HG03354 (cell line): ENCODE measurements around the gene CPVL.
"Not testable (repeated sequence)": the region's sequence is repeated elsewhere in the genome, so short reads cannot be mapped to it uniquely, and the experiment has no call there.

Experiments used
- ATAC-seq: cut with Tn5 transposase; IDR thresholded peaks from one replicate; pipeline ENCODE4 v1.9.1; 2021; ENCODE audit warnings: mild to moderate bottlenecking; ENCODE audit not compliant: unreplicated experiment, poor library complexity, severe bottlenecking

Gene CPVL

DNA sequence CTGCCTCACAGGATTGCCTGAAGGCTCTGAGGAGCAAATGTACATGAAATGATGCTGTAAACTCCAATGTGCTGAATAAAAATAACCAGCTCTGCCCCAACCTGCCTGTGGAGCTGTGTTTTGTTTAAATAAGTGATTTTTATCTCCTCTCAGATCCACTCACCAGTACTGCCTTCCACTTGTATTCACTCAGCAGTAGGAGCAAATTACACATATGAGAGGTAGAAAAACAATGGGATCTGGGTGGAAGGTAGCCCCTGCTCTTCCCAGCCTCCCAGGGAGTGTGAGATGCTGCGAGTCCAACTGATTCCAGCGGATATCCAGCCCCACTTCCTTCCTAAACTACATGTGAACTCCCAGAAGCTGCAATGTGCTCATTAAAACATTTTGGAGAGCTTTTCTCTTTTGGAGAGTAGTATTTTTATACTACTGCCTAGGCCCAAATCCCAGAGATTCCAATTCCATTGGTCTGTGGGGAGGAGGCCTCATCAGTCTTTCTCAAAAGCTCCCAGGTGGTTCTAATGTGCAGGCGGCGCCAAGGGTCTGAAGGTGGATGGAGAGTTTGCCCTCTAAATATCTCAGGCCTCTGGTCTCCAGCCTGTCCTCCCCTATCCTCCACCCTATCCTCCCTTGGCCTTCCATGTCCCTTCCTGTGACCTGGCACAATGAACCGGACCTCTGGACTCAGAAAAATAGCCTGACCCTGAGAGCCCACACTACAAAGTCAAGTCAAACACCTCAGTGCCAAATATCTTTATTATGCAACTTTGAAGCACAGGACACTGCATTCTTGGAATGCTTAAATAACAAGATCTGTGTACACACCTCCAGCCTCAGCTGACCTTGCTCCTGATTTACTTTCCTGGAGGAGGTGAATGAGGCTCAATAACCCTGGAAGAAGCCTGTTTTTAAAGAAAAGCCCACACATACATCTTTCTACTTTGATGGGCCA, 46.2 kb downstream of the CPVL start:
- ATAC-seq = no peak

DNA sequence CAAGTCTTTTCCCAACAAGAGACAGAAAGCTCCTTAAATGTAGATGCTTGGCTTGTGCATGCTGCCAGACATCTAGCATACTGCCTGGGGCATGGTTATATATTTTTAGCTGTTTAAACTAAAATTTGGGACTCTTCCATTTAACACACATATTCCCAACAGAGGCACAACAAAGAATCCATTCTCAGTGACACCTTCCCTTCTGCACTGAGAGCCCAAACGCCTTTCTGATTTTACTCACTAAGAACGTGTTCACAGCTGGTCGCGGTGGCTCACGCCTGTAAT, 49.9 kb downstream of the CPVL start:
- no peak for ATAC-seq

DNA sequence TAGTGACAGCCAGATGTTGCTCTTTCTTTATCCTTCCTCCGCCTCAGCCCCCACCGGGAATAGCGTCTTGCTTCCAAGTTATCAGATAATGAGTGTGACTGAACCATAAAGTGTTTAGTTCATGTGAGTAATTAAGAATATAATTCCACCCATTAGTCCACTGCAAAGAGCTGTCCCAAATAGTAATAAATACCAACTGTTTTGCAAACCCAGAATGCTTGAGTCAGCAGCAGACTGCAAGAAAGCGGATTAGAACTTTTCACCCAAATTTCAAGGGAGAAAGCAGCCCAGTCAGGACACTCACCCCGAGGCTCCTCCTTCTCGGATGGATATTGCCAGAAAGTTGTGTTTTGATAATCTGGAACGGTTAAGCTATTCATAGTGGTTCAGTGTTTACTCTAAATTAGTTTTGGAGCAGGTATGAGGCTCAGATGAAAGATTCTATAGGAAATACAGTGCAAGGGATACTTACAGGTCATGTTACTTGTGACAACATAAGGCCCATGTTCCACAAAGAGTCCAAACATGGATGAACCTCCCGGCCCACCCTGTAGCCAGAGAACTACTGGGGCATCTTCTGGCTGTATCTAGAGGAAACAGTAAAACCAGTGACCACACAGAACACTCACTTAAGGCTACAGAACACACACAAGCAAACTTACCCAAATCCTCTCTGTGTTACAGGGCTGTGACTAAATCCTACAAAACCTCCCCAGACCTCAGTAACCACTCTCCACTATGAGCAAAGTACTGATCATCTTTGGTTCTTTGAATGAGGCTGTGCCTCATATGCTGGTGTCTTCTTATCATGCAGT, 50.5 kb downstream of the CPVL start:
- ATAC-seq = no peak

DNA sequence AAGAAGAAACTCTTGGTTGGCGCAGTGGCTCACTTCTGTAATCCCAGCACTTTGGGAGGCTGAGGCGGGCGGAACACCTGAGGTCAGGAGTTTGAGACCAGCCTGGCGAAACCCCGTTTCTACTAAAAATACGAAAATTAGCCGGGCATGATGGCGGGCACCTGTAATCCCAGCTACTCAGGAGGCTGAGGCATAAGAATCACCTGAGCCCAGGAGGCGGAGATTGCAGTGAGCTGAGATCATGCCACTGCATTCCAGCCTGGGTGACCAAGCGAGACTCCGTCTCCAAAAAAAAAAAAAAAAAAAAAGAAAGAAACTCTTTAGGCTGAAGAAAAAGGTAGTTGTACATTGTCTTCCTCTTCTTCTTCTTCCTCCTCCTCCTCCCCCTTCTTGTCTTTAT, 53.2 kb downstream of the CPVL start:
- ATAC-seq = not testable (repeated sequence)

DNA sequence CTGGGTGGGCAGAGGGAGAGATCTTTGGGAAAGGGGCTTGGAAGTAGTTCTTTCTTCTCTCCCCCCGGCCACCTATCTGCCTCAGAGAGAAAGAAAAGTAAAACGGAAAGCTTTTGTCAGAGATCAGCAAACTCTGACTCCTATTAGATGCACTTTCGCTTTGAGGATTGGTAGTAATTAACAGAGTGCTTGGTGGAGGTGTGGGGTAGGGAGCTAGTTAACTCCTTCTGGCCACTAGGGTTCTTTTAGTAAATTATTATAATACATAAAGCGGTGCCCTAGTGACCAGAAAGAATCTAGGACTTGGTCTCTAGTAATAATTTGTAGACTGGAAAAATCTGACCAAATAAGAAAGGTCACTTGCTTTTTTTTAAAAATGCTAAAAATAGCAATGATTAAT, 54.6 kb downstream of the CPVL start:
- peak; percentile 69 for ATAC-seq

DNA sequence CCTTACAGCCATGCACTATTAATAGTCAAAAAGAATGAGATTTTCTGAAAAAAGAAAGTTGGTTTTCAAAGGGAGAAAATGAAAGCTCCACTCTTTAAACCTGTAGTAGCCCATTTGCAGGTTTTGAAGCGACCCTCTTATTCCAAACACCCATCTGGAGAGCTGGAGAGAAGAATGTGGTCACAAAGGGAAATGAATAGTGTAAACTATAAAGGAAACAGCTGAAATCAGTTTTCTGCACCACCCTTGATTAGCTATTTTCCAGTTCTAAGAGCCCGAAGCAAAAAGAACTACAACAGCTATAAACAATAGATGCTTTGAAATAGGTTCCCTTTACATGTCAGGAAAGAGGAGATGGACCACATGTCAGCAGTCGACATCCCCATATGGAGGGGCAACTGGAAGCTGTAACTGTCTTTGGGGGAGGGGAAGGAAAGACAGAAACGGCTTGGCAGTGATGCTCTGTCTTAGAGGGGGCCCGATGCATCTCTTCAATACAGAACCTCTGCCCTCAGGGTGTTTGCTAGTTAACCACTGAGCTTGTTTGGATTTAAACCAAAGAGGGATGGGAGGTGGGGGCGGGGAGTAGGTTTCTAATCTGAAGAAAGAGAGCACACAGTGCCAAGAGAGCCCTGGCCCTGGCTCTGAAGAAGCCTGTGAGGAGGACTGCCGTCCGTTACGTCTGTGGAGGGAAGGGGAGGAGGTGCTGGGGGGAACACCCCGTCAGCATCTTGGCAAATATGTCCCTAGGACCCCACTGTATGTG, 55.3 kb downstream of the CPVL start:
- ATAC-seq = no peak

DNA sequence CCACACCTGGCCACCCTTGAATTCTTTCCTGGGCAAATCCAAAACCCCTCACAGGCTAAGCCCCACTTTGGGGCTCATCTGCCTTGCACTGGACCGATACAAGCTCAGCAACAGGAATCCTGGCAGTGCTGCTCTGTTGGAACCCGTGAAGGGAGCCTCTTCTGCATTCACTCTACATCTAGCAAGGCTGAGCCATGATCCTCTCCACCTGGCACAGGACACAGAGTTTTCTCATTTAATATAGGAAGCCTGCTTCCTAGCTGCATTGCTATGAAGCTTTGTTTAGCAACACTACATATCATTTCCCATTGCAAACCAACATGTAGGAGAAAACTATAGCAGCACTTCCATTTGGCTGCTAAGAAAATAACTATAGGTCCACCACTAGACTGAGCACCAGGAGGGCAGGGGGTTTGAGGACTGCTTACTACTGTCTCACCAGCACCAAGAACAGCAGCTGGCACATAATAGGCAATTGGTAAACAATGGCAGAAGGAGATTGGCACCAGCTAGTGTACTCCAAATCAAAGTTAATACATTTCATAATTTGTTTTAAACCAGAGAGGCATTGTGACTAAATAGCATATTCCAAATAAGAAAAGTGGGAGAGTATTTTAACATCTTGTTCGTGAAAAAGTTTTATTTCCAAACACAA, 56.1 kb downstream of the CPVL start:
- no peak for ATAC-seq

DNA sequence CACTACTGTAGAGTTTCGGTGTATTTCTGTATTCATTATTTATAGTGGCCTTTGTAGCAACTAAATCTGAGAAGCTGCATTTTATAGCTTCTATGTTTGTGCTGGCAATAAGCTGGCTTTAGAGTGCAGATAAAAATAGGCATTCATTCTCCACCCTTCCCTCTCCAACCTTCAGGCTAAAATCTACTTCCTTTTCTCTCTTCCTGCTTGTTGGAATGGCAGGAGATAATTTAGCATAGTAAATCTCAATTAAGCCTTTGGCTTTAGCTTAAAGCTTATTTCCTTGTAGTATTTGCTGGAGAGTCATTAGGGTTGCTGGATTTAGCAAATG, 58.5 kb downstream of the CPVL start:
- ATAC-seq = no peak

DNA sequence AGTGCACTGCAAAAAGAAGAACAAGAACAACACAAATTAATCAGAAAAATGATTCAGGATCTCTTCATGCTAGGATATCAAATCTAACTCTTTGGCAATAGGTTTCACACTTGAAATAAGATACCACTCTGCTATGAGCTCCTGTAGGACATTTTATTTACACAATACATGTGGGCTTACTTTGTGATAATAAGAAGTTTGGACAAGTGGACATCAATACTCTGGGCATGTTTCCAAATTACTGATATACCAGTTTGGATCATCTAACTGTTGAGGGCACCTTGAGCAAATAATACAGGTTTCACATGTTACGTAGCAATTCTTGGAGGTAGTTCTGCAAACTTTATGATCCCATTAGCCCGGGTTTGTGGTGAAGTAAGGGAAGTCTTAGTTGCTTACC, 59.8 kb downstream of the CPVL start:
- ATAC-seq = no peak

DNA sequence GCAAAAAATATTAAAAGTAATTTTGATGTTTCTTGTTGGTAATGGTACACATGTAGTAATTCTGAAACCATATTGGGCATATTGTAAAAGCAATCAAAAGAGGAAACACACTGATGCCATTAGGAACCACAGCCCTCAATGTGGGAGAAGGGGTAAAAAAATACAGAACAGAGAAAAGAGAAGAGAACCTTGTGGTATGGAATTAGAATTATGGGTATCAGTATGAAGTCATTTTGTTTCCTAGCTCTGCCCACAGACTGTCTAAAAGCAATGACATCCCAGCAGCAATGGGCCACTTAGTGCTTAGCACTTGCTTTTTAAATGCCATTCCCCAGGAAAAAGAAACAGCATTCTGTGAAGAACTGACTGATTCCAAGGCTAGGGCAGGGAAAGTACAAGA, 61.5 kb downstream of the CPVL start:
- ATAC-seq = no peak

DNA sequence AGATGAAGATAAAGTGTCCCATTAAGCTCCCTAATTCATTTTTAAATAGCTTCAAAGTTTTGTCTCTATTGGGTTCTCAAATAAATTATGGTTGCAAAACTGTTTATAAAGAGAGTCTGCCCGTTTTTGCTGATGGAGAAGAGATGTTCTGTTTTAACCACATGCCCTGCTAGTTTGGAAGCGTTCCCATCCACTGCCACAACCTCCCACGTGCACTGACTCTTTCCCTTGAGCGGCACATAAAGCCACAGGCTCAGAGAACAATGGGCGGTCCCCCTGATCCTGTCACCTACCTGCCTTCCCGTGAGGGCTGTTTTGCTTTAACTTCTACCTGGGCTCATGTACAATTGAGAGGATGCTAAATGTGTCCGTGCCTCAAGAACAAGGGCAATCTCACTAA, 65.5 kb downstream of the CPVL start:
- ATAC-seq = no peak

DNA sequence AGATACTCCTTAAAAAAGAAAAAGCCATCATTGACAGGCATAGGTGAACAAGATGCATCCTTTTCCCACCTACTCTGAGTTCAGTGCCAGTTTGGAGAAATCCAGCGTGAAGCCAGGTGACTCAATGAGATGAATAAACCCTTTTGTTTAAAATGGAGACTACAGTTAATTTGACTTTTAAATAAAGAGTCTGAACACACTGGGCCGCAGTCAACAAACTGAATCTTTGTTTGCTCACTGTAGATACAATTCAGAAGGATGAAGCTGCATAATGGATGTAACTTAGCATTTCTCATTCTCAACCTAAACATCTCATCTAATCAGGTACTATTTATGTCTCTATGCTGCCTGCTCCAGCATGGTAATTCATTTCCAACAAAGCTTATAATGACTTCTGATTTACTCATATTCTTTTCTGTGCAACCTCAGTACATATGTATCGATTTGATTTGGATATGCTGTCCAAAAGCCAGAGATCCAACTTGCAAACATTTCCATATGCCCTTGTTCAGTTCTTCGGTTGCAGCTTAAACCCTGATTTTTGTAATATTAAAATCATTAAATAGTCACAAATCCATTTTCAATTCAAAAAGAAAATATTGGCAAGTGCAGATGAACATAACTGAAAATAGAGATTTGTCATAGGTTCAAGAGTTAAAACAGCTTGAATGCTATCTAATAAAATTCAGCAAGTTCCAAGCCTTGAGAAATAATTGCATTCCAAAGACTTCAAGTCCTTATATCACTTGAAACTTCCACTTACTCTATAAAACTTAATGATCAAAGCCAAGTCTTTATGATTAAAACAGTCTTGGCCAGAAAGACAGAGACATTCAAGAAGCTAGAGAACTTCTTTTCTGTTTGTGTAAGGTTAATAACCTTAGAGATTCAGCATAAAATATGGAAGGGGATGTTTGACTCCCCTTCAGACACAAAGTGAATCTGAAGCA, 67.8 kb downstream of the CPVL start:
- no peak for ATAC-seq

DNA sequence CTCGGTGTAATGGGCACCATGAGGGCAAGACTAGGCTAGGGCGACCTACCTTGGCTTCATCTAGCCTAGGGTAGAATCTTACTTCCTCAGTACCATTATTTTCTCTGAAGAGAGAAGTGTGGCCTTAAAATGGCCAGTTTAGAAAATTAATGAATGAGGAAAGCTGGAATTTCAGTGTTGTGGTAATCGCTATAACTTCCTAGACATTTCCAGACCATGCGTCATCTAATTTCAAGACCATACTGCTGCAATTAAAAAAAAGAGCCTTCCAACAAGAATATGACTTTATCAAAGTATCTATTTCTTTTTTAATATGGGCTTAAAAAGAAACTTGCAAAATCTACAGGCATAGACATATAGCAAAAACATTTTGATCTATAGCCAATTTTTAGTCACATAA, 68.5 kb downstream of the CPVL start:
- ATAC-seq = no peak

DNA sequence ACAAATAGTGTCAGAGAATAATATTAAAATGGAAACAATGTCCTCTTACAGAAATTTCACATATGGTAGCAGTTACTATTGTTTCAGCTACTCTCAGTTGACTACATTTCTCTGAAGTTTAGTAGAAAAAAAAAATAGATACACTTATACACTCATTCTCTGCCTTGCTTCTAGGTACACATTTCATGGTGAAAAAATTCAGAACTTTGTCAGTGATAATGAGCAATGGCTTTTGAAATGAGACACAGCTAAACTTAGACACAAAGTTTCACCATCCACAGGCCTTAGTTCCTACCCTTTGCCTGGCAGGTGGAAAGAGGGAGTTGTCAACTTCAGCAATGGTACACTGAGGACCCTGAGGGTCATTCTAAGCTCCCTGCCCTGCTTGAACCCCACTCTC, 69.2 kb downstream of the CPVL start:
- no peak for ATAC-seq

DNA sequence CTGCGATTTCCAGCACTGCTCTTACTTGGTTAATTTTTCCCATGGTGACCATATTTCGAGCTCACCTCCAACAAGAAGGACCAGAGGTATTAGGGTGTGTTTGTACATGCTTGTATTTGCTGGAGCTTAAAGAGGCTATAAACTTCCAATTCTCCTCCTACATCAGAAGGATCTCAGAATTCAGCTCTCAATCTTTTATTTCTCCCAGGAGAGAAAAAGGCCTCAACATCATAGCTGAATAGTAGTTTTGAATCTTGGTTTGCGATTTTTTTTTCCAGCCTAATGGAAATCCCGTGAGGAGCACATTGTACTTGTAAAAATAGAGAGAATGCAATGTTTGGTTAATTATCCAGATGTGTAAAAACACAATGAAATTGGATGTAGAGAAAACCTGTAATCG, 69.7 kb downstream of the CPVL start:
- ATAC-seq = no peak

DNA sequence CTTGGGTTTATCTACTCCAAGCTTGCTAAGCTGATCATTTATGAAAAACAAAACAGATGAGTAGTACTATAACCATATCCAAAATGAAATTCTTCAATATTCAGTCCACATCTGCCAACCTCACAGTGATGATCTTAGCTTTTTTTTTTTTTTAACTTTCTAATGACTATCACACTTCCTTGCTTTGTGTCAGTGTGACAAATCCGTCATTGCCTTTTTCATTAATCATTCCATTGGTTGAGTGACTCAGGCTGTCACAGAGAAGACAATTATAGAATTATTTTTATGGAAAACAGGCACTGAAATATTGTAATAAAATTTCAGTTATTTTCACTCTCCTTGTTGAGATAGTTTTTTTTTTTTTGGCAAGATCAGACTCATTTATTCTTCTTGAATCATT, 70.7 kb downstream of the CPVL start:
- no peak for ATAC-seq

DNA sequence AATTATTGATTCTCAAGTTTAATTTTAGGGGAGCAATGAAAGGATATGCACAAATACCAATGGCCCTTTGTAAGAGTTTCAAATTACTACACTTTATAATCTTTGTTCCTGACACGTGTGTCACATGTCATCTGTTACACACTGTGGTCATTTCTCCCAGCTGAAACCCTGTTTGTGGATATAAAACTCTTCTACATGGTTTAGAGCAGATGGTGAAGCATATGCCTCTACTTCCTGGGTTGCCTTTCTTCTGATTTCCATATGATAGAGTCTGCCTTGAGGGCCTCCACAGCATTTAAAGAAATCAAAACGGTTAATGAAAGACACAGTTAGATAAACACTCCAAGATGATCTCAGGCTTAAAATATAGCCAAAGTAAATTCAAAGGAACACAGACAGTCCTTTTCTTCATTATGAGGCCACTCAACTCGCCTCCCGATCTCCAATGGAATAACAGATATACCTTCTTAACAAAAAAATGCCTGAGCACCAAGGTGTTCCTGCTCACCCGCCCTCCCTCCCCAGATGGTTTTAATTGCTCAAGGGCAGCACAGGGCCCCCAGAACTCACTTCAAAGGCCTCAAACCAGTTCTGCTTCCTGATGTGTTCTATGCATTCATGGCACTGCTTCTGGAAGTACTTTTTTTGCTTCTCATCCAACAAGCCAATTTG, 75.0 kb downstream of the CPVL start:
- ATAC-seq = no peak

DNA sequence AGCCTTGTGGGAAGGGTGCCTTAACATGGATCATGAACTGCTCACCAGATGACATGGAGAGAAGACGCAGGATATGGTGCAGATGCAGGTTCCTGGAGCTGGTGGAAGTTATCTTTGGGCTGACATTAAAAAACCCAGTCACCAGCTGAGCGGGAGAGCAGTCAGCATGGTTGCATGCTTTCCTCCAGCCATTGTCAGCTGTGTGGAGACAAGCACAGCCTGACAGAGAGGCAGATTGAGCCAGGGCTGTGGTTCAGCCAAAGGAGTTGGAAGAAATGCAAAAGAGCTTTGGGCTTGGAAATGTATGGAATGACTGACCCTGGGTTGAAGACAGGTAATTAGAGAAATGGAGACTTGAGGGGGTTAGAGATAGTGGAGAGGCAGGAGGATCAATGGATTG, 79.7 kb downstream of the CPVL start:
- ATAC-seq = no peak
